ENCODE data around the gene CRLF2.
"Not testable (repeated sequence)": the region's sequence is repeated elsewhere in the genome, so short reads cannot be mapped to it uniquely, and the experiment has no call there.

CRLF2 gene

DNA sequence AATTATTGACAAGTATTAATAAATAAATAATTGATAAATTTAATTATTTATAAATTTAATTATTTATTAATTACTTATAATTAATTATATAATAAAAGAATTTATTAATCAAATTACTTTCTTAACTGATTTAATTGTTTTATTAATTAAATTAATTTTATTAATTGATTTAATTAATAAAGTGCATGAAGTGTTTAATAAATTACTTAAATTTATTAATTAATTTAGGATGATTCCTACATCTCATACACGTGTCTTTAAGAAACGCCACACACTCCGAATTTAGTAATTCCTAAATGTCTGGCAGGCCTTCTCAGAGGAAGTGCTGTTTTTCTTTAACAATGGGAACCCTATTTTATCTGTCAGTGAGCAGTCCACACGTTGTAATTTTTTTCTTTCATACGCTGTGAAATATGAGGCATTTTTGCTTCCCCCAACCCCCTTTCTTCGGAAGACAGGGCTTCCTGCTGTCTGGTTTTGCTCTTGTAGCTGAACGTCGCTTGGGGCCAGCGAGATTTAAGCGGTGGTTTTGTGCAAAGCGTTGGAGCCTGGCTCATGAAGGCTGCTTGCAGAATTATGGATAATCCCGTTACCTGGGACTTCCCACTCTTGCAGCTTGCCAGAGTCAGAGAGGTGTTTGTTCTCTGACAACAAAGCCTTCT, 46.8 kb downstream of the CRLF2 start:
- intact Hi-C loops (cut with DNase I; ENCODE audit: low total_unique reads), result no loop called here
- Histone ChIP-seq H3K27me3 (peaks cover 0 to 12% of the 10 kb centered on the region in 2 donors), H3K36me3 (no peaks in the 10 kb centered on the region), H3K27ac (no peak overlapping the region), H3K9me3 (no peaks in the 10 kb centered on the region), H3K4me3 (no peak overlapping the region), H3K4me1 (peaks cover 0 to 8% (median 2%) of the 10 kb centered on the region in 4 donors)
- DNase-seq, result peak in 1 of 2 donors; percentile 50
- TF ChIP-seq, protein P1, sequence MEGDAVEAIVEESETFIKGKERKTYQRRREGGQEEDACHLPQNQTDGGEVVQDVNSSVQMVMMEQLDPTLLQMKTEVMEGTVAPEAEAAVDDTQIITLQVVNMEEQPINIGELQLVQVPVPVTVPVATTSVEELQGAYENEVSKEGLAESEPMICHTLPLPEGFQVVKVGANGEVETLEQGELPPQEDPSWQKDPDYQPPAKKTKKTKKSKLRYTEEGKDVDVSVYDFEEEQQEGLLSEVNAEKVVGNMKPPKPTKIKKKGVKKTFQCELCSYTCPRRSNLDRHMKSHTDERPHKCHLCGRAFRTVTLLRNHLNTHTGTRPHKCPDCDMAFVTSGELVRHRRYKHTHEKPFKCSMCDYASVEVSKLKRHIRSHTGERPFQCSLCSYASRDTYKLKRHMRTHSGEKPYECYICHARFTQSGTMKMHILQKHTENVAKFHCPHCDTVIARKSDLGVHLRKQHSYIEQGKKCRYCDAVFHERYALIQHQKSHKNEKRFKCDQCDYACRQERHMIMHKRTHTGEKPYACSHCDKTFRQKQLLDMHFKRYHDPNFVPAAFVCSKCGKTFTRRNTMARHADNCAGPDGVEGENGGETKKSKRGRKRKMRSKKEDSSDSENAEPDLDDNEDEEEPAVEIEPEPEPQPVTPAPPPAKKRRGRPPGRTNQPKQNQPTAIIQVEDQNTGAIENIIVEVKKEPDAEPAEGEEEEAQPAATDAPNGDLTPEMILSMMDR (IDR thresholded peaks at IDR 0.05), result no peak

DNA sequence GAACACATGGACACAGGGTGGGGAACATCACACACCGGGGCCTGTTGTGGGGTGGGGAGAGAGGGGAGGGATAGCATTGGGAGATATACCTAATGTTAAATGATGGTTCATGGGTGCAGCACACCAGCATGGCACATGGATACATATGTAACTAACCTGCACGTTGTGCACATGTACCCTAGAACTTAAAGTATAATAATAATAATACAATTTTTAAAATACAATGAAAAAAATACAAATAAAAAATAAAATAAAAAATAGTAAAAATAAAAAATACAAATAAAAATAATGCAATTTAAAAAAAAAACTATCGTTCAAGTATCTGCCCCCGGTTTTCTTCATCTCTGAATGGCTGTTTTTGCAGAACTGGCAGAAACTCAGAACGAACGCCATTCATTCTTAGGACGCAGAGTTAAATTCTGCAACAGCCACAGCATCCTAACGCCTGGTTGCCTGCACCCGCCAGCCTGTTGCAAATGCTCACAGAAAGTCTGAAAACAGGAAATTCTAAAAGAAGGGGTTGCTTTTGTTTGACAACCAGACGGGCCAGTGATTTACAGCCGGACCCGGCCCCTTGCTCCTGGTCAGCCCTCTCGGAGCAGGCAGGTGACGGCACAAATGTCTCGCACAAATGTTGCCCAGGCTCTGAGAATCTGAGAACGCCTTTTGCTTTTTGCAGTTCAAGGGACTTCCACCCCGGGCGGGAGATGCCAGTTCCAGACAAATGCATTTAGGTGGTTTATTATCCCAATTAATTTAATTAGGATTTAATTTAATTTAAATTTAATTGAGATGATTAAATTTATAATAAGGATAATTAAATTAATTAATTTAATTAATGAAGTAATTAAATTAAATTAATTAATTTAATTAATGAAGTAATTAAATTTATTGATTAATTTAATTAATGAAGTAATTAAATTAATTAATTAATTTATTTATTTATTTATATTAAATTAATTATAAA, 47.8 kb downstream of the CRLF2 start:
- intact Hi-C loops (cut with DNase I; ENCODE audit: low total_unique reads), result no loop called here
- TF ChIP-seq, protein P1 (IDR thresholded peaks at IDR 0.05), result no peak
- Histone ChIP-seq H3K36me3 (no peaks in the 10 kb centered on the region), H3K27me3 (peaks cover 0 to 12% of the 10 kb centered on the region in 2 donors), H3K27ac (no peak overlapping the region), H3K4me3 (no peak overlapping the region), H3K4me1 (peaks cover 0 to 8% (median 2%) of the 10 kb centered on the region in 4 donors), H3K9me3 (no peaks in the 10 kb centered on the region)
- DNase-seq, result peak in 1 of 2 donors; percentile 58

DNA sequence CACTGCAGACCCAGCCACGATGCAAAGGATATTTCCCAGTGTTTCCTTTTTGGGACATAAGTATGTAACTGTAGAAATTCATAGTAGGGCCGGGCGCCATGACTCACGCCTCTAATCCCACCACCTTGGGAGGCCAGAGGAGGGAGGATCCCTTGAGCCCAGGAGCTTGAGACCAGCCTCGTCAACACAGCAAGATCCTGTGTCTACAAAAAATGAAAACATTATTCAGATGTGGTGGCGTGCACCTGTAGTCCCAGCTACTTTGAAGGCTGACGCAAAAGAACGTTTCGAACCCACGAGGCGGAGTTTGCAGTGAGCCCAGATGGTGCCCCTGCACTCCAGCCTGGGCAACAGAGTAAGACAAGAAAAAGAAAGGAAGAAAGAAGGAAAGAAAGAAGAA, 49.2 kb downstream of the CRLF2 start:
- Histone ChIP-seq H3K27me3 (peaks cover 0 to 12% of the 10 kb centered on the region in 2 donors), H3K4me1 (peaks cover 0 to 8% (median 2%) of the 10 kb centered on the region in 4 donors), H3K4me3 (no peak overlapping the region), H3K27ac (no peak overlapping the region), H3K36me3 (no peaks in the 10 kb centered on the region), H3K9me3 (no peaks in the 10 kb centered on the region)
- no peak for DNase-seq
- TF ChIP-seq, protein P1 (IDR thresholded peaks at IDR 0.05), result no peak
- intact Hi-C loops (cut with DNase I; ENCODE audit: low total_unique reads), result no loop called here

DNA sequence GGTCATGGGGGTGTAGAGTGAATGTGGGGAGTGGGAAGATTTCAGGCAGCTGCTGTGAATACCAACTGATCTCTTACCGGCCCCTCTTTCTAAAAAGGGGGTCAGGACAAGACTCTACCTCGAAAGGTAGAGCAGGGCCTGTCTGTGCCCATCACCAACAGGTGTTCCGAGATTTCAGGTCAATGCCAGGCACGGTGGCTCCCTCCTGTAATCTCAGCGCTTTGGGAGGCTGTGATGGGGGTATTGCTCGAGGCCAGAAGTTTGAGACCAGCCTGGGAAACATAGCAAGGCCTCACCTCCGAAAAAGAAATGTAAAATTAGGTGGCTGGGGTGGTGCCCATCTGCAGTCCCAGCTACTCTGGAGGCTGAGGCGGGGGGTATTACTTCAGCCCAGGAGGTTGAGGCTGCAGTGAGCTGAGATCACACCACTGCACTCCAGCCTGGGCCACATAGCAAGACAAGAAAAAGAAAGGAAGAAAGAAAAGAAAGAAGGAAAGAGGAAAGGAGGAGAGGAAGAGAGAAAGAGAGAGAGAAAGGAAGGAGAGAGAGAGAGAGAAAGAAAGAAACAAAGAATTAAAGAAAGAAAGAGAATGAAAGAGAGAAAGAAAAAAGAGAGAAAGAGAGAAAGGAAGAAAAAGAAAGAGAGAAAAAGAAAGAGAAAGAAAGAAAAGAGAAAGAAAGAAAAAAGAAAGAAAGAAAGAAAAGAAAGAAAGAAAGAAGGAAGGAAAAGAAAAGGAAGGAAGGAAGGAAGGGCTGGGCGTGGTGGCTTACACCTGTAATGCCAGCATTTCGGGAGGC, 50.1 kb downstream of the CRLF2 start:
- intact Hi-C loops (cut with DNase I; ENCODE audit: low total_unique reads), result no loop called here
- Histone ChIP-seq H3K36me3 (no peaks in the 10 kb centered on the region), H3K4me1 (peaks cover 0 to 8% (median 2%) of the 10 kb centered on the region in 4 donors), H3K4me3 (no peak overlapping the region), H3K9me3 (no peaks in the 10 kb centered on the region), H3K27ac (no peak overlapping the region), H3K27me3 (peaks cover 0 to 12% of the 10 kb centered on the region in 2 donors)
- TF ChIP-seq, protein P1 (IDR thresholded peaks at IDR 0.05), result no peak
- peak in 1 of 2 donors; percentile 51 for DNase-seq

DNA sequence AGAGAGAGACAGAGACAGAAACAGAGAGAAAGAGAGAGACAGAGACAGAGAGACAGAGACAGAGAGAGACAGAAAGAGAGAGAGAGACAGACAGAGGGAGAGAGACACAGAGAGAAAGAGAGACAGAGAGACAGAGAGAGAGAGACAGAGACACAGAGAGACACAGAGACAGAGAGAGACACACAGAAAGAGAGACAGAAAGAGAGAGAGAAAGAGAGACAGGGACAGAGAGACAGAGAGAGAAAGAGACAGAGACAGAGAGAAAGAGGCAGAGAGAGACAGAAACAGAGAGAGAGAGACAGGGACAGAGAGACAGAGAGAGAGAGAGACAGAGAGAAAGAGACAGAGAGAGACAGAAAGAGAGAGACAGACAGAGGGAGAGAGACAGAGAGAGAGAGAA, 52.9 kb downstream of the CRLF2 start:
- Histone ChIP-seq H3K27ac (no peak overlapping the region), H3K4me3 (no peak overlapping the region), H3K36me3 (no peaks in the 10 kb centered on the region), H3K4me1 (peaks cover 0 to under 1% (median 0%) of the 10 kb centered on the region in 4 donors), H3K9me3 (no peaks in the 10 kb centered on the region), H3K27me3 (peaks cover 0 to 19% of the 10 kb centered on the region in 2 donors)
- no peak for DNase-seq
- intact Hi-C loops (cut with DNase I; ENCODE audit: low total_unique reads), result no loop called here
- TF ChIP-seq, protein P1 (IDR thresholded peaks at IDR 0.05), result no peak

DNA sequence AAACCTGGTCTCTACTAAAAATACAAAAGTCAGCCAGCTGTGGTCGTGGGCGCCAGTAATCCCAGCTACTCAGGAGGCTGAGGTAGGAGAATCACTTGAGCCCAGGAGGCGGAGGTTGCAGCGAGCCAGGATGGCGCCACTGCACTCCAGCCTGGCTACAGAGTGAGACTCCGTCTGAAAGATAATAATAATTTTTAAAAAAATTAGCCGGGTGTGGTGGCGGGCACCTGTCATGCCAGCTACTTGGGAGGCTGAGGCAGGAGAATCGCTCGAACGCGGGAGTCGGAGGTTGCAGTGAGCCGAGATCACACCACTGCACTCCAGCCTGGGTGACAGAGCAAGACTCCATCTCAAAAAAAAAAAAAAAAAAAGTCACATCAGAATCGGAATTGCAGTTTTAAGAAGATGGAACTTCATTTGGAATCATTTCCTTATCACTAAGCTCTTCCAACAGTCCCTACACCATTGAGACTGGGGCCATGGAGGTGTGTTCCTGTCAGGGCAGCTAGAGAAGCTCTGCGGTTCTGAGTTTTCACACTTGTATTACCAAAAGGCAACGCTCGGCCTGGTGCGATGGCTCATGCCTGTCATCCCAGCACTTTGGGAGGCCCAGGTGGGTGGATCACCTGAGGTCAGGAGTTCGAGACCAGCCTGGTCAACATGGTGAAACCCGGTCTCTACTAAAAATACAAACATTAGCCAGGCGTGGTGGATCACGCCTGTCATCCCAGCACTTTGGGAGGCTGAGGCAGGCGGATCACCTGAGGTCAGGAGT, 55.6 kb downstream of the CRLF2 start:
- H3K4me3 ChIP-seq; intact Hi-C loops (cut with DNase I; ENCODE audit: low total_unique reads); H3K27me3 ChIP-seq; H3K9me3 ChIP-seq; H3K36me3 ChIP-seq; H3K27ac ChIP-seq; H3K4me1 ChIP-seq: not testable (repeated sequence)
- peak in 1 of 2 donors; percentile 56 for DNase-seq

Data from tibial artery (tissue), 4 donors.